Cardiac muscle cell (in vitro differentiated cells and primary cell): ENCODE measurements around the gene POLN. TPM values are rescaled to one million over a fixed set of nuclear protein-coding genes. Genes with fewer than 3 reads are reported as not detected.
"Not testable (repeated sequence)": the region's sequence is repeated elsewhere in the genome, so short reads cannot be mapped to it uniquely, and the experiment has no call there.

Experiments
- DNase-seq, 2 donors: peaks; one replicate each; pipeline versions ENCODE4 v3.0.0 to v3.0.0-alpha.2; 2010 to 2017; ENCODE audit warnings: low read depth in 1 of 2, low spot score in 1 of 2
- H3K27ac ChIP-seq: fragments of 200-600 bp; sonication (generic); 2 replicates; pipeline ENCODE4 v1.5.1; 2016
- H3K27me3 ChIP-seq: fragments of 200-600 bp; sonication (generic); 2 replicates; pipeline ENCODE4 v1.6.0; 2016; ENCODE audit warnings: control low read depth
- H3K36me3 ChIP-seq: fragments of 200-600 bp; sonication (generic); 2 replicates; pipeline ENCODE4 v1.5.1; 2016; ENCODE audit warnings: control low read depth
- H3K4me1 ChIP-seq: fragments of 200-600 bp; sonication (generic); 2 replicates; pipeline ENCODE4 v1.8.1; 2017; ENCODE audit warnings: low read depth, mild to moderate bottlenecking, mixed run types
- H3K4me3 ChIP-seq: fragments of 200-600 bp; sonication (generic); 2 replicates; pipeline ENCODE4 v1.5.1; 2016; ENCODE audit warnings: mild to moderate bottlenecking
- H3K9me3 ChIP-seq: fragments of 200-600 bp; sonication (generic); 2 replicates; pipeline ENCODE4 v1.5.1; 2017; ENCODE audit warnings: low read depth, mild to moderate bottlenecking, control low read depth
- polyA plus RNA-seq: library from polyadenylated mRNA; unstranded; fragments of >200 nt; fragmentation: Nextera tagmentation; extraction: Ambion mirVana; gene quantifications from 2 replicates; pipeline ENCODE4 v1.2.1, GENCODE V29; 2016
- total RNA-seq: library from RNA; depleted of rRNA; stranded (reverse); fragments of >200 nt; gene quantifications from 2 replicates; pipeline ENCODE4 v1.2.3, GENCODE V29; 2016
- TF ChIP-seq, protein P1 (sequence below): IDR thresholded peaks from 2 replicates; pipeline ENCODE4 v1.5.1; 2012; ENCODE audit warnings: low read depth, mild to moderate bottlenecking, low read length

The POLN gene
- total and polyA plus RNA-seq, 2 experiments from 2014 or later: 5.2 to 9.0 TPM

- Histone ChIP-seq H3K27ac (no peak overlapping the region), H3K9me3 (no peaks in the 10 kb centered on the region)
Observed at GRCh38 chr4:2212831-2213230, 29.1 kb downstream of the POLN start.

DNA sequence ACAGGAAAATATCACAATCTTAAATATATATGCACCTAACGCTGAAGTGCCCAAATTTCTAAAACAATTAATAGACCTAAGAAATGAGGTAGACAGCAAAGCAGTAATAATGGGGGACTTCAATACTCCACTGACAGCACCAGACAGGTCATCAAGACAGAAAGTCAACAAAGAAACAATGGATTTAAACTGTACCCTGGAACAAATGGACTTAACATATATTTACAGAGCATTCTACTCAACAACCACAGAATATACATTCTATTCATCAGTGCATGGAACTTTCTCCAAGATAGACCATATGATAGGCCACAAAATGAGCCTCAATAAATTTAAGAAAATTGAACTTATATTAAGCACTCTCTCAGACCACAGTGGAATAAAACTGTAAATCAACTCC, 39.1 kb downstream of the POLN start:
- H3K4me3 ChIP-seq, H3K9me3 ChIP-seq, H3K36me3 ChIP-seq, H3K27me3 ChIP-seq, DNase-seq, H3K27ac ChIP-seq, H3K4me1 ChIP-seq: not testable (repeated sequence)

More at GRCh38 chr4:2212831-2213230, 29.1 kb downstream of the POLN start:
- no peak for DNase-seq
- Histone ChIP-seq H3K27me3 (no peaks in the 10 kb centered on the region), H3K4me1 (no peaks in the 10 kb centered on the region), H3K4me3 (no peak overlapping the region), H3K36me3 (no peaks in the 10 kb centered on the region)
- TF ChIP-seq, protein P1, sequence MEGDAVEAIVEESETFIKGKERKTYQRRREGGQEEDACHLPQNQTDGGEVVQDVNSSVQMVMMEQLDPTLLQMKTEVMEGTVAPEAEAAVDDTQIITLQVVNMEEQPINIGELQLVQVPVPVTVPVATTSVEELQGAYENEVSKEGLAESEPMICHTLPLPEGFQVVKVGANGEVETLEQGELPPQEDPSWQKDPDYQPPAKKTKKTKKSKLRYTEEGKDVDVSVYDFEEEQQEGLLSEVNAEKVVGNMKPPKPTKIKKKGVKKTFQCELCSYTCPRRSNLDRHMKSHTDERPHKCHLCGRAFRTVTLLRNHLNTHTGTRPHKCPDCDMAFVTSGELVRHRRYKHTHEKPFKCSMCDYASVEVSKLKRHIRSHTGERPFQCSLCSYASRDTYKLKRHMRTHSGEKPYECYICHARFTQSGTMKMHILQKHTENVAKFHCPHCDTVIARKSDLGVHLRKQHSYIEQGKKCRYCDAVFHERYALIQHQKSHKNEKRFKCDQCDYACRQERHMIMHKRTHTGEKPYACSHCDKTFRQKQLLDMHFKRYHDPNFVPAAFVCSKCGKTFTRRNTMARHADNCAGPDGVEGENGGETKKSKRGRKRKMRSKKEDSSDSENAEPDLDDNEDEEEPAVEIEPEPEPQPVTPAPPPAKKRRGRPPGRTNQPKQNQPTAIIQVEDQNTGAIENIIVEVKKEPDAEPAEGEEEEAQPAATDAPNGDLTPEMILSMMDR: no peak

GRCh38 chr4:2194496-2194895, 47.4 kb downstream of the POLN start:
- no peaks in the 10 kb centered on the region for H3K27me3 ChIP-seq
- TF ChIP-seq, protein P1: no peak
- no peaks in the 10 kb centered on the region for H3K9me3 ChIP-seq
- no peak for DNase-seq
- no peak overlapping the region for H3K4me3 ChIP-seq
- no peaks in the 10 kb centered on the region for H3K36me3 ChIP-seq
- H3K27ac ChIP-seq: no peak overlapping the region
- peaks cover 12% of the 10 kb centered on the region for H3K4me1 ChIP-seq

GRCh38 chr4:2193326-2193725, 48.6 kb downstream of the POLN start:
- no peaks in the 10 kb centered on the region for H3K36me3 ChIP-seq
- peaks cover 12% of the 10 kb centered on the region for H3K4me1 ChIP-seq
- peak overlapping the region; percentile 37 for H3K27ac ChIP-seq
- TF ChIP-seq, protein P1: no peak
- H3K27me3 ChIP-seq: no peaks in the 10 kb centered on the region
- peak in 1 of 2 donors; percentile 12 for DNase-seq
- H3K9me3 ChIP-seq: no peaks in the 10 kb centered on the region
- H3K4me3 ChIP-seq: no peak overlapping the region

DNA sequence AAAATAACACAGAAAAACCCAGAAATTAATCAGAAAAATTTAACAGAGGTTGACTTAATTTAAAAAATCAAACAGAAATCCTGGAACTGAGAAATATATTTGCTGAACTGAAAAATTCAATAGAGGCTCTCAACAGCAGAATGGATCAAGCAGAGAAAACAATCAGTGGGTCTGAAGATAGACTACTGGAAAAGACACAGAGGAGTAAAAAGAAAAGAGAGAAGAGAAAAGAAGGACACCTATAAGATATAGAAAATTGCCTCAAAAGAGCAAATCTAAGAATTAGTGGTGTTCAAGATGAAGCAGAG, 55.1 kb downstream of the POLN start:
- DNase-seq: no peak
- H3K27ac ChIP-seq: no peak overlapping the region
- TF ChIP-seq, protein P1: no peak
- no peaks in the 10 kb centered on the region for H3K4me1 ChIP-seq
- H3K27me3 ChIP-seq: no peaks in the 10 kb centered on the region
- no peaks in the 10 kb centered on the region for H3K36me3 ChIP-seq
- H3K4me3 ChIP-seq: no peak overlapping the region
- no peaks in the 10 kb centered on the region for H3K9me3 ChIP-seq

DNA sequence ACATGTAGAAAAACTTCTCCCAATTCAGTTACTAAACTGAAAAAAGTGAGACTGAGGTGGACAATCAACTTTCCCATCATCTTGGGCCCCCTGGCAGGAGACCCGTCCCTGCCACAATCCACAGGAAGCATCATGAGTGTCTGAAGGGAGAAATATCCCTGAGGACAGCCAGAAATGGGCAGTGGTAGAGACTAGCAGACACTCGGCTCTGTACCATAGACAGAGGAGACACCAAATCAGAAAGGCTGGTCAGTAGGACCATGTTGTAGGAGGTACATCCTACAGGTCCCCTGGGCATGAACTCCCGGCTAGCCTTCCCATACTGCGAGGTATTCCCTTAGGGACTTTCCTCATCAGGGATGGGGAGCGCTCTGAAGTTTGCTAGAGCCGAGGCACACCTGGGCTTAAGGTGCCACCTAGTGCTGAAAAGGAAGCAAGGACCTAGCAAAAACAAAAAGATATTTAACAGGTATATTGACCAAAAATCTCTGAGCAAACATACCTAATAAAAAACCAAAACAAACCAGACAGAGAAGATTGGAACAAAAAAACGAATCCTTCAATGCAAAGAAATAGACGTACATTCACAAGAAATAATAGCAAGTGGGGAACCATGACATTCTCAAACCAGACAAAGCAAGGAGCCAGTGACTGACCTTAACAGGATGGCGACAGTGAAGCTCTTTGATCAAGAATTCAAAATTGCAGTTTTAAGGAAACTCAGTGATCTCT, 55.6 kb downstream of the POLN start:
- H3K4me3 ChIP-seq: no peak overlapping the region
- H3K4me1 ChIP-seq: no peaks in the 10 kb centered on the region
- no peaks in the 10 kb centered on the region for H3K27me3 ChIP-seq
- TF ChIP-seq, protein P1: peak; percentile 45
- H3K27ac ChIP-seq: no peak overlapping the region
- DNase-seq: peak; percentile 62 to 63
- H3K36me3 ChIP-seq: no peaks in the 10 kb centered on the region
- no peaks in the 10 kb centered on the region for H3K9me3 ChIP-seq
